Bronchial epithelial cell (primary cell): Measurements from ENCODE around the gene CCDC188. TPM values are rescaled to one million over a fixed set of nuclear protein-coding genes. Genes with fewer than 3 reads are reported as not detected.

Experiments
- DNase-seq: peaks from one replicate; pipeline ENCODE4 v3.0.0-alpha.2; 2010; ENCODE audit warnings: low read depth
- FAIRE-seq: peaks from 2 replicates; lab custom pipeline; 2011; peaks lifted over from hg19 to GRCh38; lab: Jason Lieb, UNC
- H3K27me3 ChIP-seq: 2 replicates; pipeline ENCODE4 v1.5.1; 2011; ENCODE audit warnings: low read length; ENCODE audit not compliant: control insufficient read depth, insufficient read depth
- H3K36me3 ChIP-seq: 2 replicates; pipeline ENCODE4 v1.5.1; 2011; ENCODE audit warnings: low read length; ENCODE audit not compliant: control insufficient read depth, insufficient read depth
- H3K4me3 ChIP-seq: 2 replicates; pipeline ENCODE4 v1.5.1; 2011; ENCODE audit warnings: mild to moderate bottlenecking, low read depth, low read length, control low read depth
- total RNA-seq: library from RNA; depleted of rRNA; stranded (reverse); fragments of >200 nt; gene quantifications from 2 replicates; pipeline ENCODE4 v1.2.1, GENCODE V29; 2014
- TF ChIP-seq, protein P1 (sequence below): IDR thresholded peaks from 2 replicates; pipeline ENCODE4 v1.5.1; 2011; ENCODE audit warnings: mild to moderate bottlenecking, moderate library complexity, low read length, control low read depth, inconsistent platforms; ENCODE audit not compliant: insufficient read depth, severe bottlenecking

CCDC188 gene
- not detected in 2 replicates for total RNA-seq

GRCh38 chr22:20150381-20151275 lies at the start of gene CCDC188:
Gene CCDC188, minus strand, starts transcription at chr22:20151055. Its CDS starts 69 bp downstream, at chr22:20150986.
- no peak for DNase-seq
- Histone ChIP-seq H3K27me3 (no peaks in the 10 kb centered on the region), H3K36me3 (no peaks in the 10 kb centered on the region), H3K4me3 (no peak within 1 kb of the TSS)
- TF ChIP-seq, protein P1, sequence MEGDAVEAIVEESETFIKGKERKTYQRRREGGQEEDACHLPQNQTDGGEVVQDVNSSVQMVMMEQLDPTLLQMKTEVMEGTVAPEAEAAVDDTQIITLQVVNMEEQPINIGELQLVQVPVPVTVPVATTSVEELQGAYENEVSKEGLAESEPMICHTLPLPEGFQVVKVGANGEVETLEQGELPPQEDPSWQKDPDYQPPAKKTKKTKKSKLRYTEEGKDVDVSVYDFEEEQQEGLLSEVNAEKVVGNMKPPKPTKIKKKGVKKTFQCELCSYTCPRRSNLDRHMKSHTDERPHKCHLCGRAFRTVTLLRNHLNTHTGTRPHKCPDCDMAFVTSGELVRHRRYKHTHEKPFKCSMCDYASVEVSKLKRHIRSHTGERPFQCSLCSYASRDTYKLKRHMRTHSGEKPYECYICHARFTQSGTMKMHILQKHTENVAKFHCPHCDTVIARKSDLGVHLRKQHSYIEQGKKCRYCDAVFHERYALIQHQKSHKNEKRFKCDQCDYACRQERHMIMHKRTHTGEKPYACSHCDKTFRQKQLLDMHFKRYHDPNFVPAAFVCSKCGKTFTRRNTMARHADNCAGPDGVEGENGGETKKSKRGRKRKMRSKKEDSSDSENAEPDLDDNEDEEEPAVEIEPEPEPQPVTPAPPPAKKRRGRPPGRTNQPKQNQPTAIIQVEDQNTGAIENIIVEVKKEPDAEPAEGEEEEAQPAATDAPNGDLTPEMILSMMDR: no peak
- FAIRE-seq: no peak

GRCh38 chr22:20199906-20200305 lies 49.1 kb upstream of the CCDC188 start:
- H3K4me3 ChIP-seq: no peak overlapping the region
- peaks cover 4% of the 10 kb centered on the region for H3K27me3 ChIP-seq
- DNase-seq: no peak
- peak; percentile 81 for FAIRE-seq
- TF ChIP-seq, protein P1: no peak
- no peaks in the 10 kb centered on the region for H3K36me3 ChIP-seq

GRCh38 chr22:20199413-20199842 lies 48.6 kb upstream of the CCDC188 start:
- TF ChIP-seq, protein P1: no peak
- Histone ChIP-seq H3K27me3 (peaks cover 4% of the 10 kb centered on the region), H3K36me3 (no peaks in the 10 kb centered on the region), H3K4me3 (no peak overlapping the region)
- DNase-seq (no peak), FAIRE-seq (peak; percentile 77)

GRCh38 chr22:20198557-20199319 lies 47.9 kb upstream of the CCDC188 start:
- no peak for DNase-seq
- peaks cover 4% of the 10 kb centered on the region for H3K27me3 ChIP-seq
- H3K36me3 ChIP-seq: no peaks in the 10 kb centered on the region
- H3K4me3 ChIP-seq: no peak overlapping the region
- TF ChIP-seq, protein P1: no peak
- no peak for FAIRE-seq

DNA sequence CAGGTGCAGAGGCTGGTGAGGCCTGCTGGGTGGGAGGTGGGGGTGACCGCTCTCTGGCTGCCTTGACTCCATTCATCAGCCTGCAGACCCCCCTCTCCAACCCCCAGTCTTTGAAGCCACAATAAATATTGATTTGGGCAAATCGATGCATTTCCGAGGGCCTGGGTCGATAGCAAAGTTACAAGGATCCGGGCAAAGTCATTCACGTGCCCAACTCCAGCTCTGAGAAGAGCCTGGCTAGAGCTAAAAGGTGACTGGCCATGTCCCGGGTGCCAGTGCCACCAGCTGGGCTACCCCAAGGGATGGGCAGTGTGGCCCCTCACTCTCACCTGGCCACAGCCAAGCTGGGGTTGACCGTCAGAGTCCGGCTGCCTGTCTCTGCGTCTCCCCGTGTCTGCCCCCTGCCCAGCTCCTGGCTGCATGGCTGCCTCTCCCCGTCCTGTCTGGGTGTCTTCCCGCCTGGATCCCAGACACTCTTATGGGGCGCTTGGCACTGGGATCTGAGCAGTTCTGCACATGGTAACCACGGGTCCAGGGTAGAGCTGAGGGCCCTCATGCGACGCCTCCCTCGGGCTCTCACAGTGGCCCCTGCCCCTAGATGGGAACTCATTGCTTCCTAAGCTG lies 46.7 kb upstream of the CCDC188 start:
- no peaks in the 10 kb centered on the region for H3K36me3 ChIP-seq
- DNase-seq: no peak
- no peak overlapping the region for H3K4me3 ChIP-seq
- FAIRE-seq: no peak
- TF ChIP-seq, protein P1: no peak
- peaks cover 4% of the 10 kb centered on the region for H3K27me3 ChIP-seq
